K562 (cell line): Measurements from ENCODE around the gene RAI1. TPM values are rescaled to one million over a fixed set of nuclear protein-coding genes. Genes with fewer than 3 reads are reported as not detected.

Experiments used
- ATF6 ChIP-seq: sonication (generic); formaldehyde crosslinking; IDR thresholded peaks from 2 replicates; pipeline ENCODE4 v1.4.0; 2020; ENCODE audit warnings: mild to moderate bottlenecking, missing genetic modification reagents
- CUX1 ChIP-seq: fragments of 200-800 bp; sonication (Bioruptor generic); IDR thresholded peaks from 2 replicates; pipeline ENCODE4 v1.6.1; 2016; ENCODE audit warnings: missing genetic modification characterization, missing compliant biosample characterization
- E2F4 ChIP-seq: sonication (generic); formaldehyde crosslinking; IDR thresholded peaks from 2 replicates; pipeline ENCODE4 v1.8.0; 2022; ENCODE audit warnings: mild to moderate bottlenecking, low read depth, missing genetic modification reagents
- FIP1L1 ChIP-seq: fragments of 200-400 bp; formaldehyde crosslinking; IDR thresholded peaks from 2 replicates; pipeline ENCODE4 v1.6.1; 2018; ENCODE audit warnings: mild to moderate bottlenecking, low read depth, low read length; ENCODE audit not compliant: poor library complexity, severe bottlenecking
- MCM2 ChIP-seq: fragments of 450-650 bp; IDR thresholded peaks from 2 replicates; pipeline ENCODE4 v1.6.1; 2017; ENCODE audit warnings: low read depth, mild to moderate bottlenecking
- RNF219 ChIP-seq: fragments of 250-450 bp; sonication (Bioruptor Pico); IDR thresholded peaks from 2 replicates; pipeline ENCODE4 v1.5.0; 2022; ENCODE audit warnings: mild to moderate bottlenecking
- SAP30 ChIP-seq: fragments of 200-600 bp; sonication (generic); IDR thresholded peaks from 2 replicates; pipeline ENCODE4 v1.6.1; 2012; ENCODE audit warnings: borderline replicate concordance, low read depth, mild to moderate bottlenecking, moderate library complexity, low read length, control low read depth, inconsistent platforms; ENCODE audit not compliant: insufficient read depth, poor library complexity, severe bottlenecking
- SNIP1 ChIP-seq: fragments of 450-650 bp; IDR thresholded peaks from 2 replicates; pipeline ENCODE4 v1.7.1; 2017; ENCODE audit warnings: low read depth, mild to moderate bottlenecking
- TBP ChIP-seq: optimal IDR thresholded peaks from 2 replicates; pipeline ENCODE3; 2011; ENCODE audit warnings: low read depth, low read length, improper control_type of control experiment
- ZBTB1 ChIP-seq: sonication (generic); formaldehyde crosslinking; IDR thresholded peaks from 2 replicates; pipeline ENCODE4 v1.8.1; 2023; ENCODE audit warnings: missing genetic modification reagents, low read depth, mild to moderate bottlenecking, borderline replicate concordance
- ZBTB7A ChIP-seq: IDR thresholded peaks from 2 replicates; pipeline ENCODE4 v1.6.1; 2011; ENCODE audit warnings: low read depth, mild to moderate bottlenecking, low read length, moderate library complexity, borderline replicate concordance; ENCODE audit not compliant: control insufficient read depth
- ZC3H8 ChIP-seq: fragments of 450-650 bp; IDR thresholded peaks from 2 replicates; pipeline ENCODE4 v1.6.1; 2017
- polyA plus RNA-seq, 8 experiments: library from polyadenylated mRNA; depleted of rRNA in 4 of 8; stranded (reverse) in 5 of 8; unstranded in 3 of 8; fragments of >200 nt; fragmentation: Nextera tagmentation in 2 of 8; fragmentation: Illumina TruSeq in 1 of 8; extraction: Ambion mirVana in 2 of 8; extraction: Trizol in 1 of 8; gene quantifications; 2 replicates each; pipeline versions ENCODE4 v1.2.1 to v1.2.3, GENCODE V29; 2011 to 2014; ENCODE audit warnings: inconsistent platforms in 1 of 8, missing spikeins in 1 of 8
- total RNA-seq, 7 experiments: library from RNA; depleted of rRNA in 6 of 7; stranded (reverse); fragments of >200 nt in 6 of 7; fragmentation: Illumina TruSeq in 2 of 7; extraction: Trizol in 2 of 7; gene quantifications; 2 replicates each; pipeline versions ENCODE4 v1.2.1 to v1.2.3, GENCODE V29; 2011 to 2021; ENCODE audit warnings: low replicate concordance in 1 of 7

The RAI1 gene
- total and polyA plus RNA-seq, 9 of the 15 experiments (the other 6 are each of a cell fraction or from before 2014, with no cell fraction given), result 0.68 to 19.9 (median 5.5) TPM

- no peak for TF ChIP-seq RNF219 (CRISPR knock-in tag)
- peak; percentile 96 for TF ChIP-seq TBP
- TF ChIP-seq E2F4, result no peak
- peak; percentile 59; the same call in 1 of the 2 replicates for TF ChIP-seq ZBTB7A
- TF ChIP-seq MCM2, result no peak
- TF ChIP-seq SNIP1, result no peak
- no peak for TF ChIP-seq CUX1 (CRISPR knock-in tag)
- TF ChIP-seq FIP1L1, result peak; percentile 36
- no peak for TF ChIP-seq ZC3H8
- 0 out of 2 replicates have a peak, but pooled peaks have one; percentile 20 for TF ChIP-seq ZBTB1 (CRISPR knock-in tag)
- TF ChIP-seq SAP30, result peak; percentile 71
- TF ChIP-seq ATF6 (CRISPR knock-in tag), result no peak
Measured at GRCh38 chr17:17836250-17836817, 155.1 kb downstream of the RAI1 start (continued).
